GM18870 (cell line): ENCODE measurements around the gene SPDYE2B.
"Not testable (repeated sequence)": the region's sequence is repeated elsewhere in the genome, so short reads cannot be mapped to it uniquely, and the experiment has no call there.

Source experiments
- ATAC-seq: cut with Tn5 transposase; IDR thresholded peaks from one replicate; pipeline ENCODE4 v1.9.1; 2021; ENCODE audit warnings: moderate library complexity; ENCODE audit not compliant: unreplicated experiment

The SPDYE2B gene

DNA sequence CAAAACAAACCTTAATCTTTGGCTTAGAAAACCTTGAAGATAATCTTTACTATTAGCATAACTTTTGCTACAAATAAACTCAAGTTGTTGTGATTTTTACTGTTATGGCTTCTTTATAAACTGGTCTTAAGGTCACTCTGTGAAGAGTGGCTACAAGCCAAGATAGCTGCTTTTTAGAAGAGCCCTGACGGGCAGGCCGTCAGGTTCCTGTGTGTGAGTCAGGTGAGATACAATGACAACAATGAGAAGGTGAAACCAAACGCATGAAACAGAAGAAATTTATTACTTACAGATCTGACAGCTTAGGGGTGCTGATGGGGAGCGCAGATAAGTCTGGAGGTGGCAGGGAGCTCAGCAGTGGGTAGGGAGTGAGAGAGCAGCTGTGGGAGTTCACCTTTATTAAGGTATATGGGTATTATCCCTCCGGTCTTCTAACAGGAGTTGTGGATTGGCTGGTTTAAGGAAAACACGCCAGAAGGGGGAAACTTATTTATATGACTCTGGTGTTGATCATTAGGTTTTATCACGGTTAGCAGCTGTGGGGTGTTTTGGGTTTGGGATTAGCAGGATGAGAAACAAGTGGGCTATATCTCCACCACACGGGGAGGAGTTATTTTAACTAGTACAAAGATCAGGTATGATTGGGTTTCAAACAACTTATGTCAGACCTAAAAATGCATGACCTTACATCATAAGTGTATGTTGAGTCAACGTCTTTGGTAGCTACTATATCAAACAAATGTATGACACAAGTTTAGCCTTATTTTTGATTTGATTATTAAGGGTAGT is 49.0 kb downstream of the SPDYE2B start:
- not testable (repeated sequence) for ATAC-seq
